ENCODE data around the gene SEC61G.

DNA sequence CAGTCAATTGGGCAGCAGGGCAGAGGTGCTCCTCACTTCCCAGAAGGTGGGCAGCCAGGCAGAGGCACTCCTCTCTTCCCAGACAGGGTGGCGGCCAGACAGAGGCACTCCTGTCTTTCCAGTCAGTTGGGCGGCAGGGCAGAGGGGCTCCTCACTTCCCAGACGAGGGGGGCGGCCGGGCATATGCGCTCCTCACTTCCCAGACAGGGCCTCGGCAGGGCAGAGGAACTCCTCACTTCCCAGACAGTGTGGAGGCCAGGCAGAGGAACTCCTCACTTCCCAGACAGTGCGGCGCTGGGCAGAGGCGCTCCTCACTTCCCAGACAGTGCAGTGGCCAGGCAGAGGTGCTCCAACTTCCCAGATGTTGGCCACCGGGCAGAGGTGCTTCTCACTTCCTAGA is 33.4 kb upstream of the SEC61G start:
- no peak for TF ChIP-seq EZH2phosphoT487 (IDR thresholded peaks at IDR 0.05; ENCODE audit: insufficient read depth, low read depth)
- TF ChIP-seq EZH2 (IDR thresholded peaks at IDR 0.05; ENCODE audit: insufficient read depth, poor library complexity, severe bottlenecking), result no peak
